Small intestine (tissue), 7 donors: ENCODE results near the gene SKI. TPM values are rescaled to one million over a fixed set of nuclear protein-coding genes. Genes with fewer than 3 reads are reported as not detected.
A peak's percentile ranks its signal among the peaks of the same experiment; 100 is the strongest.

ENCODE experiments used
- DNase-seq, 2 donors: peaks; one replicate each; pipeline versions ENCODE4 v3.0.0 to v3.0.0-alpha.2; 2013
- FAIRE-seq: peaks from 2 replicates; lab custom pipeline; 2012; peaks lifted over from hg19 to GRCh38; lab: Jason Lieb, UNC
- H3K27ac ChIP-seq, 3 donors: one replicate each; pipeline ENCODE4 v1.5.1; 2013; ENCODE audit warnings: low read length in 2 of 3, mild to moderate bottlenecking in 2 of 3, control low read depth in 1 of 3, inconsistent platforms in 1 of 3, low read depth in 1 of 3, moderate library complexity in 1 of 3
- H3K27me3 ChIP-seq, 3 donors: one replicate each; pipeline ENCODE4 v1.6.1; 2013; ENCODE audit warnings: low read length in 3 of 3, inconsistent platforms in 1 of 3; ENCODE audit not compliant: control insufficient read depth in 3 of 3, insufficient read depth in 3 of 3
- H3K36me3 ChIP-seq, 3 donors: one replicate each; pipeline ENCODE4 v1.6.1; 2013; ENCODE audit warnings: low read length in 3 of 3, inconsistent platforms in 1 of 3, low read depth in 1 of 3, mild to moderate bottlenecking in 1 of 3, moderate library complexity in 1 of 3; ENCODE audit not compliant: control insufficient read depth in 3 of 3, insufficient read depth in 2 of 3
- H3K4me1 ChIP-seq, 3 donors: one replicate each; pipeline ENCODE4 v1.6.1; 2013; ENCODE audit warnings: low read length in 2 of 3, inconsistent platforms in 1 of 3, low read depth in 1 of 3, mild to moderate bottlenecking in 1 of 3, moderate library complexity in 1 of 3; ENCODE audit not compliant: control insufficient read depth in 3 of 3, insufficient read depth in 2 of 3
- H3K4me3 ChIP-seq, 3 donors: one replicate each; pipeline ENCODE4 v1.5.1; 2013; ENCODE audit warnings: low read length in 3 of 3, control low read depth in 1 of 3, inconsistent platforms in 1 of 3, low read depth in 1 of 3, mild to moderate bottlenecking in 1 of 3, moderate library complexity in 1 of 3
- H3K9me3 ChIP-seq, 2 donors: one replicate each; pipeline ENCODE4 v1.6.1; 2013; ENCODE audit warnings: low read depth in 1 of 2, low read length in 1 of 2; ENCODE audit not compliant: control insufficient read depth in 2 of 2, insufficient read depth in 1 of 2
- WGBS, 3 donors: extraction: QIAGEN DNeasy Blood & Tissue Kit; methylation state at CpG; one replicate each; pipeline ENCODE4 v1.1.7; 2013; 5-methylcytosine and 5-hydroxymethylcytosine counted together
- polyA plus RNA-seq, 4 donors: library from polyadenylated mRNA; stranded (reverse) in 3 of 4; unstranded in 1 of 4; fragments of 200-250 nt in 3 of 4; fragments of 120-200 nt in 1 of 4; gene quantifications; one replicate each; pipeline versions ENCODE4 v1.2.1 to v1.2.3, GENCODE V29; 2013
- donor health status: healthy with polysubstance abuse.
- donor health status: control.
- donor health status: control.
- donor health status: Bipolar disorder and iron deficiency.
- donor health status: healthy.

The SKI gene
- polyA plus RNA-seq, 4 donors: 4.2 to 45.1 (median 11.6) TPM

GRCh38 chr1:2253036-2253796 lies 25.1 kb downstream of the SKI start:
- DNase-seq (no peak), FAIRE-seq (no peak)
- H3K36me3 ChIP-seq: peaks cover 0 to 48% (median 0%) of the 10 kb centered on the region in 3 donors
- WGBS, 3 donors: 91 to 96% (median 92%) methylated on average over 20 of the region's 20 CpGs
- peaks cover 0 to 20% of the 10 kb centered on the region in 2 donors for H3K9me3 ChIP-seq
- H3K27me3 ChIP-seq: no peaks in the 10 kb centered on the region
- H3K4me3 ChIP-seq: no peak overlapping the region
- H3K27ac ChIP-seq: no peak overlapping the region
- H3K4me1 ChIP-seq: peaks cover 14 to 48% (median 18%) of the 10 kb centered on the region in 3 donors

GRCh38 chr1:2253797-2254480 lies 25.8 kb downstream of the SKI start:
- peak overlapping the region in 1 of 3 donors; percentile 21 for H3K27ac ChIP-seq
- H3K9me3 ChIP-seq: peaks cover 0 to 20% of the 10 kb centered on the region in 2 donors
- no peak overlapping the region for H3K4me3 ChIP-seq
- DNase-seq (no peak), FAIRE-seq (no peak)
- H3K27me3 ChIP-seq: no peaks in the 10 kb centered on the region
- 95 to 96% (median 96%) methylated on average over 23 of the region's 23 CpGs for WGBS, 3 donors
- peaks cover 11 to 46% (median 11%) of the 10 kb centered on the region in 3 donors for H3K4me1 ChIP-seq
- peaks cover 0 to 53% (median 0%) of the 10 kb centered on the region in 3 donors for H3K36me3 ChIP-seq

GRCh38 chr1:2255047-2255419 lies 26.9 kb downstream of the SKI start:
- FAIRE-seq (no peak), DNase-seq (no peak)
- Histone ChIP-seq H3K4me3 (no peak overlapping the region), H3K9me3 (peaks cover 0 to 20% of the 10 kb centered on the region in 2 donors), H3K4me1 (peaks cover 5 to 42% (median 12%) of the 10 kb centered on the region in 3 donors), H3K27ac (peak overlapping the region; percentile 47 to 91 (median 72)), H3K36me3 (peaks cover 0 to 55% (median 0%) of the 10 kb centered on the region in 3 donors), H3K27me3 (no peaks in the 10 kb centered on the region)
- 94 to 98% (median 95%) methylated on average over 6 of the region's 6 CpGs for WGBS, 3 donors

- peak overlapping the region; percentile 47 to 91 (median 72) for H3K27ac ChIP-seq
- H3K36me3 ChIP-seq: peaks cover 0 to 56% (median 0%) of the 10 kb centered on the region in 3 donors
- peaks cover 0 to 20% of the 10 kb centered on the region in 2 donors for H3K9me3 ChIP-seq
- peaks cover 5 to 36% (median 12%) of the 10 kb centered on the region in 3 donors for H3K4me1 ChIP-seq
- peak; percentile 40 to 60 for DNase-seq
- H3K4me3 ChIP-seq: no peak overlapping the region
- H3K27me3 ChIP-seq: no peaks in the 10 kb centered on the region
- no peak for FAIRE-seq
- 46 to 76% (median 49%) methylated on average over 5 of the region's 5 CpGs for WGBS, 3 donors
Measured at GRCh38 chr1:2255420-2256369, 27.6 kb downstream of the SKI start.

- DNase-seq (no peak), FAIRE-seq (no peak)
- H3K4me3 ChIP-seq: no peak overlapping the region
- no peaks in the 10 kb centered on the region for H3K27me3 ChIP-seq
- H3K36me3 ChIP-seq: peaks cover 0 to 56% (median 0%) of the 10 kb centered on the region in 3 donors
- H3K9me3 ChIP-seq: peaks cover 0 to 20% of the 10 kb centered on the region in 2 donors
- peaks cover 5 to 26% (median 5%) of the 10 kb centered on the region in 3 donors for H3K4me1 ChIP-seq
- H3K27ac ChIP-seq: peak overlapping the region; percentile 47 to 91 (median 72)
- 86 to 90% (median 89%) methylated on average over 22 of the region's 22 CpGs for whole genome bisulfite sequencing, 3 donors
Measured at GRCh38 chr1:2256435-2257244, 28.5 kb downstream of the SKI start.

- no peak for DNase-seq
- Histone ChIP-seq H3K4me3 (no peak overlapping the region), H3K27me3 (no peaks in the 10 kb centered on the region), H3K36me3 (peaks cover 0 to 55% (median 0%) of the 10 kb centered on the region in 3 donors), H3K9me3 (peaks cover 0 to 20% of the 10 kb centered on the region in 2 donors), H3K27ac (peak overlapping the region in 2 of 3 donors; percentile 36 to 72), H3K4me1 (peaks cover 4 to 20% (median 5%) of the 10 kb centered on the region in 3 donors)
- FAIRE-seq: no peak
- WGBS, 3 donors: 79 to 92% (median 89%) methylated on average over 20 of the region's 20 CpGs
Measured at GRCh38 chr1:2257245-2257627, 29.1 kb downstream of the SKI start.

- Histone ChIP-seq H3K4me3 (no peak overlapping the region), H3K4me1 (peaks cover 4 to 17% (median 5%) of the 10 kb centered on the region in 3 donors)
- 58 to 70% (median 65%) methylated on average over 13 of the region's 13 CpGs for WGBS, 3 donors
Measured at GRCh38 chr1:2258122-2258681, 30.1 kb downstream of the SKI start.

More at GRCh38 chr1:2258122-2258681, 30.1 kb downstream of the SKI start:
- Histone ChIP-seq H3K9me3 (peaks cover 0 to 20% of the 10 kb centered on the region in 2 donors), H3K27ac (peak overlapping the region in 1 of 3 donors; percentile 69), H3K27me3 (no peaks in the 10 kb centered on the region), H3K36me3 (peaks cover 0 to 45% (median 0%) of the 10 kb centered on the region in 3 donors)
- FAIRE-seq (no peak), DNase-seq (no peak)
